ENCODE data around the gene PPTC7.

Gene PPTC7

DNA sequence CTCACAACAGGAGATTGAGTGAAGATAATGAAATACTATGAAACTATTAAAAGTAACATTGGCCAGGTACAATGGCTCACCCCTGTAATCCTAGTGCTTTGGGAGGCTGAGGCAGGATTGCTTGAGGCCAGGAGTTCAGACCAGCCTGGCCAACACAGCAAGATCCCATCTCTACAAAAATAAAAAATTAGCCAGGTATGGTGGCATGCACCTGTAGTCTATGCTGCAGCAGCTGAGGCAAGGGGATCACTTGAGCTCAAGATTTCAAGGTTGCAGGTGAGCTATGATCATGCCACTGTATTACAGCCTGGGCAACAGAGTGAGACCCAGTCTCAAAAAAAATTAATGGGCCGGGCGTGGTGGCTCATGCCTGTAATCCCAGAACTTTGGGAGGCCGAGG is 66.1 kb downstream of the PPTC7 start:
- TF ChIP-seq, protein P1, sequence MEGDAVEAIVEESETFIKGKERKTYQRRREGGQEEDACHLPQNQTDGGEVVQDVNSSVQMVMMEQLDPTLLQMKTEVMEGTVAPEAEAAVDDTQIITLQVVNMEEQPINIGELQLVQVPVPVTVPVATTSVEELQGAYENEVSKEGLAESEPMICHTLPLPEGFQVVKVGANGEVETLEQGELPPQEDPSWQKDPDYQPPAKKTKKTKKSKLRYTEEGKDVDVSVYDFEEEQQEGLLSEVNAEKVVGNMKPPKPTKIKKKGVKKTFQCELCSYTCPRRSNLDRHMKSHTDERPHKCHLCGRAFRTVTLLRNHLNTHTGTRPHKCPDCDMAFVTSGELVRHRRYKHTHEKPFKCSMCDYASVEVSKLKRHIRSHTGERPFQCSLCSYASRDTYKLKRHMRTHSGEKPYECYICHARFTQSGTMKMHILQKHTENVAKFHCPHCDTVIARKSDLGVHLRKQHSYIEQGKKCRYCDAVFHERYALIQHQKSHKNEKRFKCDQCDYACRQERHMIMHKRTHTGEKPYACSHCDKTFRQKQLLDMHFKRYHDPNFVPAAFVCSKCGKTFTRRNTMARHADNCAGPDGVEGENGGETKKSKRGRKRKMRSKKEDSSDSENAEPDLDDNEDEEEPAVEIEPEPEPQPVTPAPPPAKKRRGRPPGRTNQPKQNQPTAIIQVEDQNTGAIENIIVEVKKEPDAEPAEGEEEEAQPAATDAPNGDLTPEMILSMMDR (IDR thresholded peaks at IDR 0.05; ENCODE audit: low read depth, low read length), result no peak
- DNase-seq (ENCODE audit: extremely low read depth, low read depth), result no peak

DNA sequence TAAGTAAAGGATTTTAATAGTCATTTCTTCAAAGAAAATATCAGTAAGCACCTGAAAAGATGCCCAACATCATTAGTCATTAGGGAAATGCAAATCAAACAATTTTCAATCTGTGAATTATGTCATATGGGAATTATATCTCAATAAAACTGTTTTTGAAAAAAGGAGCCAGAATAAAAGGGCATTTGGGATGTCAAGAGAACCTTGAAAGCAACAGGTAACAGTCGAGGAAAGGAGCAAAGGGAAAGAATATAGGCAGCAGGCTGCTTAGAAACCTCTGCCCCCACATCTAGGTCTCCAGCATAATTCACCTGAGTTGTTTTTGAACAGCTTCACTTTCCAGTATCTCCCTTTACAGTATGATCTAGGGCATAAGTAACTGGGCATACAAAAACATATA is 68.8 kb downstream of the PPTC7 start:
- no peak for DNase-seq (ENCODE audit: extremely low read depth, low read depth)
- TF ChIP-seq, protein P1 (IDR thresholded peaks at IDR 0.05; ENCODE audit: low read depth, low read length), result no peak

DNA sequence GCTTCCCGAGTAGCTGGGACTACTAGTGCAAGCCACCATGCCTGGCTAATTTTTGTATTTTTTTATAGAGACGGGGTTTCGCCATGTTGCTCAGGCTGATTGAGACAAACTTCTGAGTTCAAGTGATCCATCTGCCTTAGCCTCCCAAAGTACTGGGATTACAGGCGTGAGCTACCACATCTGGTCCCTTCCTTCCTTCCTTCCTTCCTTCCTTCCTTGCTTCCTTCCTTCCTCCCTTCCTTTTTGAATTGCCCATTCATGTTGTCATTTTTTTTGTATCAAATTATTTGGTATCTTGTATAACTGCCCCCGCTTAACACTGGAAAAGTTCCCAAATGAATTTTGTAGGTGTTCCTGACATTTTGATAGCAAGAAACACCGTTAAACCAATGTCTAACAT is 69.3 kb downstream of the PPTC7 start:
- TF ChIP-seq, protein P1 (IDR thresholded peaks at IDR 0.05; ENCODE audit: low read depth, low read length), result no peak
- DNase-seq (ENCODE audit: extremely low read depth, low read depth), result no peak

DNA sequence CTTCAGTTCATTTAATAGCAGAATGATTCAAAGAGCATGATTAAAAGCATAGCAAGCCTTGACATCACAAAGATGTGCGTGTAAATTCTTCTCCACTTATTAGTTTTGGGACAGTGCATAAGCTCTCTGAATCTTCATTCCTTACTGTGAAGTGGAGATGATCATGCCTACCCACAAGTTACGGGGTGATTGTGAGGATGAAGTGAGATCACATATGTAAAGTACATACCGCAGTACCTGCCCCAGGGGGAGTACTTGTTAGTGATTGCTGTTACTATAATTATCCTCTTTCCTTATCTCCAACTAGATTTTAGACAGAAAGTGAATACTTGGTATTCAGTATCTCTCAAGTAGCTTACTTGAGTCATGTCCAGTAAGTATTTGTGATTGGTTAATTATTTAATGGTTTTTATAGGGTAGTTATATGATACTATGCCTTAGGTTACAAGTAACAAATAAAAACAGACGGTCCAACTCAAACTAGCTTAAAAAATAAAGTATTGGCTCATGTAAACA is 75.0 kb downstream of the PPTC7 start:
- TF ChIP-seq, protein P1 (IDR thresholded peaks at IDR 0.05; ENCODE audit: low read depth, low read length), result no peak
- DNase-seq (ENCODE audit: extremely low read depth, low read depth), result no peak

DNA sequence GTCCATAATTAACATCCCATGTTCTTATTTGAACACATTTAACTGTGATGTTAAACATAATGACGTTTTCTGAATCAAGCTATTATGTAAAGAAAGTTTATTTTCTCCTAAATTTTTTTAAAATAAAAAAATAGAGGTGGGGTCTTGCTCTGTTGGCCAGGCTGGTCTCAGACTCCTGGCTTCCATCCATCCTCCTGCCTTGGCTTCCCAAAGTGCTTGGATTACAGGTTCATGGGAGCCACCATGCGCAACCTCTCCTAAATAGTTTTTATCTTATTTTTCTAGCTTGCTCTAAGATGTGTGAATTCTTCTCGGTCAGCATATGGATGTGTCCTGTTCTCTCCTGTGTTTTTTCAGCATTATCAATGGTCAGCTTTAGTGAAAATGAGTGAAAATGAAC is 77.8 kb downstream of the PPTC7 start:
- TF ChIP-seq, protein P1 (IDR thresholded peaks at IDR 0.05; ENCODE audit: low read depth, low read length), result no peak

DNA sequence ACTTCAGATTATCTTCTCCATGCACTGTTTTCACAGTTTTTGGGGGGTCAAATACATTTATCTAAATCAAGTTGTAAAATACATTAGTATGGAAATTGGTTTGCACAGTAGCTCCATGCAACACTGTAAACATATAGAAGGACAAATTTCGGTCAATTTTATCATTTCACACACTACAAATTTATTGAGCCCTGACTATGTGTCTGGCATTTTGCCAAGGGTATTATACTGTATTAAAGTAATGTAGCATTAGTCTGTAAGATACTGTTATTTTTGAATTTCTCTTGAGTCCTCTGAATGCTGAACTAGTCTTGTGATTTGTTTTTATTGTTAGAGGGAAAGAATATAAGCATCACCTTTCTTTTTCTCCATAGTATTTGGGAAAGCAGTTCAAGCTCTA is 79.7 kb downstream of the PPTC7 start:
- TF ChIP-seq, protein P1 (IDR thresholded peaks at IDR 0.05; ENCODE audit: low read depth, low read length), result no peak

More for the DNA sequence above, 77.8 kb downstream of the PPTC7 start:
- DNase-seq (ENCODE audit: extremely low read depth, low read depth), result no peak

DNA sequence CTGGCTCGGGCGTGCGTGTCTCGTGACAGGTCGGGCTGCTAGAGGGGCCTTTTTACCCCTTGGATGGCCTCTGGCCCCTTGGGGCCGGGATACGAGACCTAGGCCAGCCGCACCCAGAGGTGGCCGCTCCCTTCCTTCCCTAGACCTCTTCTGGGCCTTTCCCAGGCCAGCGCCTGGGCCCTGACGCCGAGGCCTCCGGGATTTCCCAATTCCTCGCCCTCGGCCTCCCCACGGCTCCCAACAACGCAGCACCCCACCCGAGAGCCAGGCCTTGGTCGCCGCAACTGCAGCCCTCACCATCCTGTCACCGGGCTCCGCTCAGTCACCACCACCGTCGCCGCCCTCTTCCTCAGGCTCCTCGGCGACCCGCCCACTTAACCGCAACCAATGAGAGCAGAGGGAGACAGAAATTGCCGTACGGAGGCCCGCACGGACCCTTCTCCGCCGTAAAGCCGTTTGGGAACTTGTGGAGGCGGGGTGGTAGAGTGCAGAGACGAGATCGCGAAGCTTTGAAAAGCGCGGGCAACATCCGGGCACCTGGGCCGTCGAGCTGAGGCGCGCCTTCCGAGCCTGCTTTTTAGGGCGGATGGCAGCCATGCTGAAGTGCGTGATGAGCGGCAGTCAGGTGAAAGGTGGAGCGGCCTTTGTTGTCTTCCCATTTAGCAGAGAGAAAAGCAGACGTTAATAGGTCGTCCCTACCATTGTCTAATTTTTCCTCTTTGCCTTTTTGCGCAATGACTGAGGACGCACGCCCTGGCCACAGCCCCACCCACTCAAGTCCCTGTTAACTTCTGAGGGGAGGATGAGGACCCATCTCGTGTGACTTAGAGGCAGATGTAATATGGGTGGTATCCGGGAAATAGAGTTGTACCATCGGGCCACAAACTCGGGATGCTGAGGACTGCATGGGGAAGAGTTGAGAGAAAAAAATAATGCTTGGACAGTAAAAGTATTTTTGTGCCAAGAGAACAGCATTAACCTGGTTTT is 81.1 kb downstream of the PPTC7 start, which contains the start of the genes RAD9B and VPS29:
RAD9B (plus strand) TSS at position 580 of the 987 bp plus-strand sequence; CDS start at position 587, 7 bp downstream.
VPS29 (minus strand) TSS at position 360 of the 987 bp plus-strand sequence; CDS start at position 300, 60 bp downstream.
- TF ChIP-seq, protein P1 (IDR thresholded peaks at IDR 0.05; ENCODE audit: low read depth, low read length), result no peak
- DNase-seq (ENCODE audit: extremely low read depth, low read depth), result peak; percentile 95

More for the DNA sequence above, 79.7 kb downstream of the PPTC7 start:
- no peak for DNase-seq (ENCODE audit: extremely low read depth, low read depth)
